ENCODE measurements around the gene MTX2.

The MTX2 gene

DNA sequence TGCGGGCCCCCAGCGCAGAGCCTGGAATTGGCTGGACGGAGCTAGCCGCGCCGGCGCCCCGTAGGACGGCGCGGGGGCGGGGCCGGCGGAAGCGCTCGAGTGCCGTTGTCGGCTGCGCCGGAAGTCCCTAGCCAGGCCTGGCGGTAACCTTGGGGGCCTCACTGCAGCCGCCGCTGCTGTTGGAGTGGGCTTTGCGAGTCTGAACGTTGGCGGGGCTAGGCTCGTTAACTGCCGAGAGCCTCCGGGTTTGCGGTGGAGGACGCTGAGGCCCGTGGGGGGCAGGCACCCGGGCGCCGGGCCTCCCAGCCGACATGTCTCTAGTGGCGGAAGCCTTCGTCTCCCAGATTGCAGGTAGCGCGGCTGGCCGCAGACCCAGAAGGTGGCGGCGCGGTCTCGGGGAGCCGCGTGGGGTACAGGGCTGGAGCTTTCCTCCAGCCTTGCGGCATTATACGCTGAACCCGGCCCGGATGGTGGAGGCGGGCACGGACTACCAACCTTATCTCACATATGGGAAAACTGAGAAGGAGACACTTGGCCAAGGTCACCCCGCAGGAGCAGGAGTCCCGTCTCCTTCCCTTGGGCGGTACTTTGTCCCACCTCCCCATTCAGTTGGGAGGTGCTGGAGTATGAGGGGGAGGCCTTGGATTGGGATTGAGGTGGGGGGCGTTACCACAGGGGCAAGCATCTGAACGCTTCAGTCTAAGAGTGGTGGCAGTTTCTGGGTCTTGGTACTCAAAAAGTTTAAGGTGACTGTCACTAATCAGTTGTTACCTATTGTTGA is at the start of gene MTX2:
Gene MTX2, plus strand, starts transcription at position 124 of the 781 bp plus-strand sequence. Its CDS starts 188 bp downstream, at position 312.
- peak; percentile 67 for DNase-seq (ENCODE audit: low read depth)
- TF ChIP-seq, protein P1, sequence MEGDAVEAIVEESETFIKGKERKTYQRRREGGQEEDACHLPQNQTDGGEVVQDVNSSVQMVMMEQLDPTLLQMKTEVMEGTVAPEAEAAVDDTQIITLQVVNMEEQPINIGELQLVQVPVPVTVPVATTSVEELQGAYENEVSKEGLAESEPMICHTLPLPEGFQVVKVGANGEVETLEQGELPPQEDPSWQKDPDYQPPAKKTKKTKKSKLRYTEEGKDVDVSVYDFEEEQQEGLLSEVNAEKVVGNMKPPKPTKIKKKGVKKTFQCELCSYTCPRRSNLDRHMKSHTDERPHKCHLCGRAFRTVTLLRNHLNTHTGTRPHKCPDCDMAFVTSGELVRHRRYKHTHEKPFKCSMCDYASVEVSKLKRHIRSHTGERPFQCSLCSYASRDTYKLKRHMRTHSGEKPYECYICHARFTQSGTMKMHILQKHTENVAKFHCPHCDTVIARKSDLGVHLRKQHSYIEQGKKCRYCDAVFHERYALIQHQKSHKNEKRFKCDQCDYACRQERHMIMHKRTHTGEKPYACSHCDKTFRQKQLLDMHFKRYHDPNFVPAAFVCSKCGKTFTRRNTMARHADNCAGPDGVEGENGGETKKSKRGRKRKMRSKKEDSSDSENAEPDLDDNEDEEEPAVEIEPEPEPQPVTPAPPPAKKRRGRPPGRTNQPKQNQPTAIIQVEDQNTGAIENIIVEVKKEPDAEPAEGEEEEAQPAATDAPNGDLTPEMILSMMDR (conservative IDR thresholded peaks at IDR 0.05; ENCODE audit: low read depth, low read length) = peak; percentile 22
- peak within 1 kb of the TSS; percentile 68 for H3K4me3 ChIP-seq (ENCODE audit: low read depth, low read length)

DNA sequence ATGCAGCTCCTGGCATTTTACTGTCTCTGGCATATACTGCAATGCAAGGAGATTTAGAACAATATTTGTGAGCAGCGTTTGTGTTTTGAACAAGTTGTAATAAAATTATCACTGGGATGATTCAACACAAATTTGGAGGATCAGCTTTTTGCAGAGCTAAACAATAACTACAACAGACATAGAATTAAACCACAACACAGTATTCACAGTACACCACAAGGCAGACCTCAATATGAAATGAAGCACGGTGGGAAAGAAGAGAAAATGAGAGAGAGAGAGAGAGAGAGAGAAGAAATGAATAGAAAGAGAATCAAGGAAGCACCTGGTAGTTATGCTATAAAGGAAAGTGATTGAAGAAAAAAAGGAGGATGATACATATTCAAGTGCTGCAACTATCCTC is 41.4 kb upstream of the MTX2 start:
- no peak for DNase-seq (ENCODE audit: low read depth)
- no peak overlapping the region for H3K4me3 ChIP-seq (ENCODE audit: low read depth, low read length)
- TF ChIP-seq, protein P1 (conservative IDR thresholded peaks at IDR 0.05; ENCODE audit: low read depth, low read length) = no peak

DNA sequence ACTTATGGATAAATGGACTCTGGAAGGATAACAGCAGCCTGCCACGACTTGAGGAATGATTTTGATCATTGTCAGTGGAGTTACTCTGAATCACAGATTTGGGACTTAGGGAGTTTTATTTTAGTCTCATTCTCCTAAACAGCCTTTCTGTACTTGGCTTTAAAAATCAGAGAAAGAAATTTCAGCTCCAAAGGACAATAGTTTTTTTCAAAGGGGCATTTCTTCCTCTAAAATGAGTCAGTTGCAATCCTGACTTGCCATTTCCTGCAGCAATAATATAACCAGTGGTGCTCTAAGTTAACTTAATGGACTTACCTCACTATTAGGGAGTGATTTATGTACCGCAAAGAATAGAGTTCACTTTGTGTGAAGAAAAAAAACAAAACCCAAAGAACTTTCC is 35.1 kb upstream of the MTX2 start:
- no peak for DNase-seq (ENCODE audit: low read depth)
- TF ChIP-seq, protein P1 (conservative IDR thresholded peaks at IDR 0.05; ENCODE audit: low read depth, low read length) = no peak
- no peak overlapping the region for H3K4me3 ChIP-seq (ENCODE audit: low read depth, low read length)

- H3K4me3 ChIP-seq (ENCODE audit: low read depth, low read length) = no peak overlapping the region
- TF ChIP-seq, protein P1 (conservative IDR thresholded peaks at IDR 0.05; ENCODE audit: low read depth, low read length) = no peak
- no peak for DNase-seq (ENCODE audit: low read depth)
Measured at GRCh38 chr2:176234940-176235339, 34.3 kb upstream of the MTX2 start.

GRCh38 chr2:176237456-176237855 is 31.8 kb upstream of the MTX2 start:
- TF ChIP-seq, protein P1 (conservative IDR thresholded peaks at IDR 0.05; ENCODE audit: low read depth, low read length) = no peak
- DNase-seq (ENCODE audit: low read depth) = no peak
- no peak overlapping the region for H3K4me3 ChIP-seq (ENCODE audit: low read depth, low read length)

- TF ChIP-seq, protein P1 (conservative IDR thresholded peaks at IDR 0.05; ENCODE audit: low read depth, low read length) = no peak
- no peak for DNase-seq (ENCODE audit: low read depth)
- no peak overlapping the region for H3K4me3 ChIP-seq (ENCODE audit: low read depth, low read length)
Measured at GRCh38 chr2:176239031-176239430, 30.2 kb upstream of the MTX2 start.

DNA sequence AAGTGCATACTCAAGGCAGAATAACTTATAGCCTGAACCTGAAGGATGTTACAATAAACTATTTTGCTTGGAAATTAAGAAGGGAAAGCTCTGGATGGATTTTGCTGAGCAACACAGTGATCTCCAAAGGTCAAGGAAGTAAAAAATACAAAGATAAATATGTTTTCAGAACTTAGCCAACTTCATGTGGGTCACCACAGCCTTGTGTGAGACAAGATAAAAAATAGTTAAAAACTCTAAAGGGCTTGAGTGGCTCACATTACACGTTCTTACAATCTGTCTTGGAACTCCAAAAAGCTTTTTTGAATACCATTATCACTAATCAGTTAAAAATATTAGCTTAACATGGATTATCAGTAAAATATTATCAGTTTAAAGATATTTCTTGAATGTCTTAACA is 28.9 kb upstream of the MTX2 start:
- no peak for DNase-seq (ENCODE audit: low read depth)
- no peak overlapping the region for H3K4me3 ChIP-seq (ENCODE audit: low read depth, low read length)
- TF ChIP-seq, protein P1 (conservative IDR thresholded peaks at IDR 0.05; ENCODE audit: low read depth, low read length) = no peak

Measured in choroid plexus epithelial cell (primary cell).